ENCODE measurements around the gene XPR1. TPM values are rescaled to one million over a fixed set of nuclear protein-coding genes. Genes with fewer than 3 reads are reported as not detected.

XPR1 gene
- total RNA-seq, 1 experiment from 2014 or later = 30.7 TPM

GRCh38 chr1:180937012-180937372 is 305.2 kb downstream of the XPR1 start:
- Histone ChIP-seq H3K4me1 (ENCODE audit: insufficient read depth, low read length, poor library complexity, severe bottlenecking) (no peaks in the 10 kb centered on the region), H3K4me3 (ENCODE audit: low read depth, low read length, poor library complexity, severe bottlenecking) (no peak overlapping the region), H3K27me3 (replicated peaks; ENCODE audit: insufficient read depth, low read depth, low read length, poor library complexity) (no peaks in the 10 kb centered on the region), H3K27ac (ENCODE audit: low read depth, low read length, poor library complexity, severe bottlenecking) (no peak overlapping the region), H3K36me3 (ENCODE audit: insufficient read depth, low read length, poor library complexity, severe bottlenecking) (no peaks in the 10 kb centered on the region), H3K9me3 (ENCODE audit: low read depth, low read length, poor library complexity, severe bottlenecking) (no peaks in the 10 kb centered on the region)
- TF ChIP-seq CTCF (conservative IDR thresholded peaks at IDR 0.05; ENCODE audit: low read depth, low read length) (no peak), EZH2 (IDR thresholded peaks at IDR 0.05; ENCODE audit: borderline replicate concordance, low read depth, low read length, poor library complexity, severe bottlenecking) (no peak)
- ChIA-PET POLR2A (ENCODE audit: low non-redundant PET) (no interaction called here), CTCF (no interaction called here)
- DNase-seq (ENCODE audit: low spot score) = no peak
- intact Hi-C loops (cut with micrococcal nuclease; ENCODE audit: unreplicated experiment) = no loop called here
- no TSS peak for BruUV-seq (replicated peaks)

GRCh38 chr1:180937624-180938225 is 305.9 kb downstream of the XPR1 start:
- Histone ChIP-seq H3K4me3 (ENCODE audit: low read depth, low read length, poor library complexity, severe bottlenecking) (no peak overlapping the region), H3K9me3 (ENCODE audit: low read depth, low read length, poor library complexity, severe bottlenecking) (no peaks in the 10 kb centered on the region), H3K27me3 (replicated peaks; ENCODE audit: insufficient read depth, low read depth, low read length, poor library complexity) (no peaks in the 10 kb centered on the region), H3K36me3 (ENCODE audit: insufficient read depth, low read length, poor library complexity, severe bottlenecking) (no peaks in the 10 kb centered on the region), H3K4me1 (ENCODE audit: insufficient read depth, low read length, poor library complexity, severe bottlenecking) (no peaks in the 10 kb centered on the region), H3K27ac (ENCODE audit: low read depth, low read length, poor library complexity, severe bottlenecking) (no peak overlapping the region)
- no TSS peak for BruUV-seq (replicated peaks)
- CTCF ChIA-PET = no interaction called here
- POLR2A ChIA-PET (ENCODE audit: low non-redundant PET) = no interaction called here
- TF ChIP-seq CTCF (conservative IDR thresholded peaks at IDR 0.05; ENCODE audit: low read depth, low read length) (no peak), EZH2 (IDR thresholded peaks at IDR 0.05; ENCODE audit: borderline replicate concordance, low read depth, low read length, poor library complexity, severe bottlenecking) (no peak)
- intact Hi-C loops (cut with micrococcal nuclease; ENCODE audit: unreplicated experiment) = no loop called here
- DNase-seq (ENCODE audit: low spot score) = no peak

GRCh38 chr1:180939073-180939710 is 307.4 kb downstream of the XPR1 start:
- intact Hi-C loops (cut with micrococcal nuclease; ENCODE audit: unreplicated experiment) = no loop called here
- no peak overlapping the region for H3K27ac ChIP-seq (ENCODE audit: low read depth, low read length, poor library complexity, severe bottlenecking)
- DNase-seq (ENCODE audit: low spot score) = no peak
- H3K27me3 ChIP-seq (replicated peaks; ENCODE audit: insufficient read depth, low read depth, low read length, poor library complexity) = no peaks in the 10 kb centered on the region
- no peaks in the 10 kb centered on the region for H3K36me3 ChIP-seq (ENCODE audit: insufficient read depth, low read length, poor library complexity, severe bottlenecking)
- no peak overlapping the region for H3K4me3 ChIP-seq (ENCODE audit: low read depth, low read length, poor library complexity, severe bottlenecking)
- no peaks in the 10 kb centered on the region for H3K9me3 ChIP-seq (ENCODE audit: low read depth, low read length, poor library complexity, severe bottlenecking)
- ChIA-PET POLR2A (ENCODE audit: low non-redundant PET) (no interaction called here), CTCF (no interaction called here)
- TF ChIP-seq EZH2 (IDR thresholded peaks at IDR 0.05; ENCODE audit: borderline replicate concordance, low read depth, low read length, poor library complexity, severe bottlenecking) = no peak
- no peak for TF ChIP-seq CTCF (conservative IDR thresholded peaks at IDR 0.05; ENCODE audit: low read depth, low read length)
- no TSS peak for BruUV-seq (replicated peaks)
- H3K4me1 ChIP-seq (ENCODE audit: insufficient read depth, low read length, poor library complexity, severe bottlenecking) = no peaks in the 10 kb centered on the region
